HEK293 (cell line): ENCODE results near the gene TBC1D5.
"Not testable (repeated sequence)": the region's sequence is repeated elsewhere in the genome, so short reads cannot be mapped to it uniquely, and the experiment has no call there.

Experiments used
- CTCF ChIA-PET: fragments of 350-600 bp; formaldehyde crosslinking; extraction: SDS; loops from one replicate; lab custom pipeline; 2021; ENCODE audit warnings: antibody characterized with exemption; lab: Yijun Ruan, JAX
- POLR2A ChIA-PET: fragments of 300-600 bp; formaldehyde crosslinking; extraction: SDS; loops from one replicate; lab custom pipeline; 2020; ENCODE audit warnings: antibody characterized with exemption, inconsistent platforms; lab: Yijun Ruan, JAX
- H3K27ac ChIP-seq: fragments of 200-500 bp; sonication (Bioruptor generic); 2 replicates; pipeline ENCODE4 v1.5.1; 2014; ENCODE audit warnings: low read depth, low read length, control low read depth, inconsistent platforms; ENCODE audit errors: extremely low read depth
- H3K36me3 ChIP-seq, 2 experiments: fragments of 200-500 bp in 1 of 2; sonication (Bioruptor generic) in 1 of 2; 1 replicate in 1 of 2; 2 replicates in 1 of 2; pipeline ENCODE4 v1.5.1; 2014 to 2017; ENCODE audit warnings: inconsistent platforms in 2 of 2, low read length in 2 of 2; ENCODE audit not compliant: control insufficient read depth in 2 of 2, insufficient read depth in 1 of 2
- H3K4me1 ChIP-seq: fragments of 200-500 bp; sonication (Bioruptor generic); 2 replicates; pipeline ENCODE4 v1.5.1; 2014; ENCODE audit warnings: mild to moderate bottlenecking, low read length, inconsistent platforms; ENCODE audit not compliant: control insufficient read depth, insufficient read depth
- H3K4me3 ChIP-seq: 2 replicates; pipeline ENCODE4 v1.5.1; 2011; ENCODE audit warnings: low read depth, mild to moderate bottlenecking, control low read depth, low read length, moderate library complexity
- H3K9me3 ChIP-seq: fragments of 200-500 bp; sonication (Bioruptor generic); 2 replicates; pipeline ENCODE4 v1.5.1; 2014; ENCODE audit warnings: low read depth, low read length, inconsistent platforms; ENCODE audit not compliant: control insufficient read depth, insufficient read depth
- EGR2 ChIP-seq: fragments of 450-650 bp; formaldehyde crosslinking; IDR thresholded peaks from 2 replicates; pipeline ENCODE4 v1.5.1; 2016; ENCODE audit warnings: low read depth, missing biosample characterization, missing genetic modification characterization
- KLF7 ChIP-seq: fragments of 450-650 bp; formaldehyde crosslinking; IDR thresholded peaks from 2 replicates; pipeline ENCODE4 v1.5.1; 2016; ENCODE audit warnings: missing biosample characterization, missing genetic modification characterization, borderline replicate concordance
- KLF8 ChIP-seq: fragments of 450-650 bp; formaldehyde crosslinking; IDR thresholded peaks from 2 replicates; pipeline ENCODE4 v1.5.1; 2016; ENCODE audit warnings: missing biosample characterization, missing genetic modification characterization
- RBAK ChIP-seq: fragments of 450-650 bp; formaldehyde crosslinking; IDR thresholded peaks from 2 replicates; pipeline ENCODE4 v1.5.1; 2016; ENCODE audit warnings: missing biosample characterization, missing genetic modification characterization
- SP3 ChIP-seq: fragments of 450-650 bp; formaldehyde crosslinking; IDR thresholded peaks from 2 replicates; pipeline ENCODE4 v1.5.1; 2016; ENCODE audit warnings: missing biosample characterization, missing genetic modification characterization
- TCF7L2 ChIP-seq: IDR thresholded peaks from 2 replicates; pipeline ENCODE4 v1.6.1; 2011; ENCODE audit warnings: low read depth, mild to moderate bottlenecking, inconsistent platforms, low read length, moderate library complexity, borderline replicate concordance
- ZNF146 ChIP-seq: fragments of 450-650 bp; formaldehyde crosslinking; IDR thresholded peaks from 2 replicates; pipeline ENCODE4 v1.5.1; 2016; ENCODE audit warnings: missing biosample characterization, missing genetic modification characterization
- ZNF184 ChIP-seq: fragments of 450-650 bp; IDR thresholded peaks from 2 replicates; pipeline ENCODE4 v1.5.1; 2018; ENCODE audit warnings: missing biosample characterization, mild to moderate bottlenecking, missing genetic modification characterization
- ZNF324 ChIP-seq: fragments of 450-650 bp; formaldehyde crosslinking; IDR thresholded peaks from 2 replicates; pipeline ENCODE4 v1.5.1; 2016; ENCODE audit warnings: missing biosample characterization, missing genetic modification characterization
- ZNF391 ChIP-seq: fragments of 450-650 bp; formaldehyde crosslinking; IDR thresholded peaks from 2 replicates; pipeline ENCODE4 v1.5.1; 2016; ENCODE audit warnings: low read depth, missing biosample characterization, missing genetic modification characterization, borderline replicate concordance
- ZNF518A ChIP-seq: fragments of 450-650 bp; formaldehyde crosslinking; conservative IDR thresholded peaks from 2 replicates; pipeline ENCODE4 v1.5.1; 2016; ENCODE audit warnings: low read depth, missing biosample characterization, missing genetic modification characterization
- ZNF549 ChIP-seq: fragments of 450-650 bp; IDR thresholded peaks from 2 replicates; pipeline ENCODE4 v1.5.1; 2018; ENCODE audit warnings: missing biosample characterization, missing genetic modification characterization, mild to moderate bottlenecking, inconsistent platforms, moderate library complexity
- ZNF555 ChIP-seq: fragments of 450-650 bp; formaldehyde crosslinking; conservative IDR thresholded peaks from 2 replicates; pipeline ENCODE4 v1.5.1; 2017; ENCODE audit warnings: missing biosample characterization, mild to moderate bottlenecking, missing genetic modification characterization, inconsistent platforms
- ZNF645 ChIP-seq: fragments of 450-650 bp; formaldehyde crosslinking; IDR thresholded peaks from 2 replicates; pipeline ENCODE4; 2016; ENCODE audit warnings: missing biosample characterization, missing genetic modification characterization
- ZNF692 ChIP-seq: fragments of 450-650 bp; formaldehyde crosslinking; IDR thresholded peaks from 2 replicates; pipeline ENCODE4 v1.5.1; 2016; ENCODE audit warnings: missing biosample characterization, missing genetic modification characterization
- ZNF777 ChIP-seq: fragments of 450-650 bp; formaldehyde crosslinking; IDR thresholded peaks from 2 replicates; pipeline ENCODE4 v1.5.1; 2017; ENCODE audit warnings: missing biosample characterization, missing genetic modification characterization, borderline replicate concordance

The TBC1D5 gene

GRCh38 chr3:17774180-17774910 lies 31.9 kb upstream of the TBC1D5 start:
- H3K4me3 ChIP-seq, H3K36me3 ChIP-seq, H3K4me1 ChIP-seq, POLR2A ChIA-PET, H3K9me3 ChIP-seq, H3K27ac ChIP-seq: not testable (repeated sequence)
- CTCF ChIA-PET = interaction anchor here (0.6 kb wide), 1 partner anchor 301 kb away, joined by 3 read pairs; no protein-coding TSS in a partner anchor

- H3K27ac ChIP-seq = no peak overlapping the region
- TF ChIP-seq ZNF184 (tag by site-specific recombination) (no peak), ZNF549 (no peak), SP3 (tag by site-specific recombination) (no peak), TCF7L2 (no peak), ZNF555 (tag by site-specific recombination) (no peak), EGR2 (tag by site-specific recombination) (no peak), ZNF391 (tag by site-specific recombination) (no peak), ZNF777 (tag by site-specific recombination) (no peak), KLF8 (no peak), KLF7 (tag by site-specific recombination) (no peak), ZNF518A (tag by site-specific recombination) (no peak), RBAK (tag by site-specific recombination) (no peak), ZNF324 (tag by site-specific recombination) (no peak), ZNF645 (tag by site-specific recombination) (no peak), ZNF692 (tag by site-specific recombination) (no peak), ZNF146 (no peak)
- TF ChIP-seq, all 188 proteins: peak for 0
- no peaks in the 10 kb centered on the region for H3K4me1 ChIP-seq
- CTCF ChIA-PET = interaction anchor here (0.9 kb wide), 1 partner anchor 127 kb away, joined by 3 read pairs; no protein-coding TSS in a partner anchor
- H3K4me3 ChIP-seq = no peak overlapping the region
- no peaks in the 10 kb centered on the region for H3K36me3 ChIP-seq
- POLR2A ChIA-PET = no interaction called here
- H3K9me3 ChIP-seq = no peaks in the 10 kb centered on the region
Measured at GRCh38 chr3:17772556-17772955, 30.1 kb upstream of the TBC1D5 start.
